K562 (cell line): ENCODE measurements around the gene SLC27A4. TPM values are rescaled to one million over a fixed set of nuclear protein-coding genes. Genes with fewer than 3 reads are reported as not detected.

Source experiments
- ATAC-seq: fragments of 200-7000 bp; cut with Tn5 transposase; 3 replicates; pipeline ENCODE4 v1.9.1; 2020; ENCODE audit warnings: moderate library complexity
- BruUV-seq: library from RNA; stranded (reverse); fragments of 400-500 nt; replicated peaks from 2 replicates; lab custom pipeline; 2021; lab: Mats Ljungman, UMichigan
- CTCF ChIA-PET: fragments of 300-600 bp; formaldehyde crosslinking; extraction: SDS; loops from one replicate; lab custom pipeline; 2021; ENCODE audit warnings: low intra/inter-chr PET ratio; lab: Yijun Ruan, JAX
- POLR2A ChIA-PET: fragments of 300-600, 350-650 bp; sonication (Branson Sonifier 250); formaldehyde crosslinking; extraction: SDS; loops from one replicate; lab custom pipeline; 2021; ENCODE audit warnings: antibody characterized with exemption, inconsistent platforms; lab: Yijun Ruan, JAX
- DNase-seq, 4 experiments: peaks; one replicate each; pipeline versions ENCODE4 v3.0.0 to v3.0.0-alpha.2; 2011 to 2018; ENCODE audit warnings: low spot score in 3 of 4, mixed read lengths in 3 of 4; ENCODE audit errors: extremely low read depth in 1 of 4
- FAIRE-seq: peaks from 2 replicates; lab custom pipeline; 2011; peaks lifted over from hg19 to GRCh38; lab: Jason Lieb, UNC
- H2AFZ ChIP-seq: 2 replicates; pipeline ENCODE4 v1.6.0; 2011; ENCODE audit warnings: low read depth, low read length, control low read depth, inconsistent platforms
- H3K27ac ChIP-seq: fragments of 200-600 bp; 3 replicates; pipeline ENCODE4 v1.8.0; 2011; ENCODE audit warnings: low read depth, mild to moderate bottlenecking, control low read depth, inconsistent platforms, low read length, moderate library complexity, mixed read lengths; ENCODE audit errors: extremely low read depth
- H3K27me3 ChIP-seq, 2 experiments: fragments of 300-600 bp in 1 of 2; 2 replicates in 1 of 2; 3 replicates in 1 of 2; pipeline versions ENCODE4 v1.6.0 to v1.8.0; 2011; ENCODE audit warnings: inconsistent platforms in 2 of 2, low read length in 2 of 2, mild to moderate bottlenecking in 1 of 2, mixed read lengths in 1 of 2, moderate library complexity in 1 of 2; ENCODE audit not compliant: control insufficient read depth in 2 of 2, insufficient read depth in 2 of 2
- H3K36me3 ChIP-seq: fragments of 300-600 bp; 3 replicates; pipeline ENCODE4 v1.8.0; 2011; ENCODE audit warnings: mild to moderate bottlenecking, low read length, inconsistent platforms; ENCODE audit not compliant: control insufficient read depth, insufficient read depth
- H3K4me1 ChIP-seq, 2 experiments: fragments of 200-600 bp in 1 of 2; replicated peaks in 1 of 2; 2 replicates in 1 of 2; 3 replicates in 1 of 2; pipeline versions ENCODE4 v1.5.1 to v1.8.0; 2011; ENCODE audit warnings: inconsistent platforms in 2 of 2, low read length in 2 of 2, mild to moderate bottlenecking in 1 of 2, mixed read lengths in 1 of 2, moderate library complexity in 1 of 2; ENCODE audit not compliant: control insufficient read depth in 2 of 2, insufficient read depth in 2 of 2
- H3K4me2 ChIP-seq: 2 replicates; pipeline ENCODE4 v1.6.1; 2011; ENCODE audit warnings: low read length, control low read depth, inconsistent platforms, mixed read lengths; ENCODE audit not compliant: insufficient read depth
- H3K4me3 ChIP-seq: fragments of 200-600 bp; sonication (generic), shearing (Covaris generic); 2 replicates; pipeline ENCODE4 v1.5.1; 2016; ENCODE audit warnings: control low read depth, inconsistent platforms
- H3K79me2 ChIP-seq: fragments of 200-600 bp; 3 replicates; pipeline ENCODE4 v1.8.0; 2011; ENCODE audit warnings: low read length, inconsistent platforms; ENCODE audit not compliant: control insufficient read depth, insufficient read depth
- H3K9ac ChIP-seq, 2 experiments: 2 replicates each; pipeline versions ENCODE4 v1.6.0 to v1.6.1; 2011; ENCODE audit warnings: low read depth in 2 of 2, low read length in 2 of 2, control low read depth in 1 of 2, inconsistent platforms in 1 of 2, mild to moderate bottlenecking in 1 of 2, mixed read lengths in 1 of 2; ENCODE audit not compliant: insufficient read depth in 1 of 2
- H3K9me1 ChIP-seq: one replicate; pipeline ENCODE4 v1.6.0; 2011; ENCODE audit warnings: inconsistent platforms, mild to moderate bottlenecking, low read length, moderate library complexity; ENCODE audit not compliant: control insufficient read depth, insufficient read depth
- H3K9me3 ChIP-seq: replicated peaks from 2 replicates; pipeline ENCODE4 v1.5.1; 2011; ENCODE audit warnings: low read depth, low read length, inconsistent platforms; ENCODE audit not compliant: control insufficient read depth, insufficient read depth
- H4K20me1 ChIP-seq: replicated peaks from 2 replicates; pipeline ENCODE4 v1.6.1; 2011; ENCODE audit warnings: low read length, inconsistent platforms, mixed read lengths; ENCODE audit not compliant: control insufficient read depth, insufficient read depth
- EGR1 ChIP-seq: fragments of 450-650 bp; conservative IDR thresholded peaks from 2 replicates; pipeline ENCODE4 v1.6.1; 2017; ENCODE audit warnings: mild to moderate bottlenecking
- WGBS: fragments of 100-300 bp; shearing (Covaris generic); methylation state at CpG from one replicate; pipeline ENCODE4 v1.1.6; 2016; ENCODE audit warnings: low coverage, mixed read lengths; ENCODE audit not compliant: insufficient coverage; ENCODE audit errors: missing lambda C conversion rate; 5-methylcytosine and 5-hydroxymethylcytosine counted together
- in situ Hi-C: fragments of 300-500 bp; cut with MboI; formaldehyde crosslinking; loops from 4 replicates; pipeline ENCODE4 v1.15.0; 2018; ENCODE audit warnings: inconsistent platforms, mixed read lengths
- intact Hi-C: fragments of 100-400 bp; cut with micrococcal nuclease; formaldehyde crosslinking; loops from 2 replicates; pipeline ENCODE4 v1.14.2; 2022
- polyA plus RNA-seq, 8 experiments: library from polyadenylated mRNA; depleted of rRNA in 4 of 8; stranded (reverse) in 5 of 8; unstranded in 3 of 8; fragments of >200 nt; fragmentation: Nextera tagmentation in 2 of 8; fragmentation: Illumina TruSeq in 1 of 8; extraction: Ambion mirVana in 2 of 8; extraction: Trizol in 1 of 8; gene quantifications; 2 replicates each; pipeline versions ENCODE4 v1.2.1 to v1.2.3, GENCODE V29; 2011 to 2014; ENCODE audit warnings: inconsistent platforms in 1 of 8, missing spikeins in 1 of 8
- total RNA-seq, 7 experiments: library from RNA; depleted of rRNA in 6 of 7; stranded (reverse); fragments of >200 nt in 6 of 7; fragmentation: Illumina TruSeq in 2 of 7; extraction: Trizol in 2 of 7; gene quantifications; 2 replicates each; pipeline versions ENCODE4 v1.2.1 to v1.2.3, GENCODE V29; 2011 to 2021; ENCODE audit warnings: low replicate concordance in 1 of 7
- TF ChIP-seq, protein P1 (sequence below): fragments of 250-450 bp; sonication (Bioruptor Pico); IDR thresholded peaks from 2 replicates; pipeline ENCODE4 v1.8.0; 2022; ENCODE audit warnings: moderate library complexity, mild to moderate bottlenecking, inconsistent platforms

SLC27A4 gene
- total and polyA plus RNA-seq, 9 of the 15 experiments (the other 6 are each of a cell fraction or from before 2014, with no cell fraction given) = 0.25 to 35.7 (median 14.0) TPM

DNA sequence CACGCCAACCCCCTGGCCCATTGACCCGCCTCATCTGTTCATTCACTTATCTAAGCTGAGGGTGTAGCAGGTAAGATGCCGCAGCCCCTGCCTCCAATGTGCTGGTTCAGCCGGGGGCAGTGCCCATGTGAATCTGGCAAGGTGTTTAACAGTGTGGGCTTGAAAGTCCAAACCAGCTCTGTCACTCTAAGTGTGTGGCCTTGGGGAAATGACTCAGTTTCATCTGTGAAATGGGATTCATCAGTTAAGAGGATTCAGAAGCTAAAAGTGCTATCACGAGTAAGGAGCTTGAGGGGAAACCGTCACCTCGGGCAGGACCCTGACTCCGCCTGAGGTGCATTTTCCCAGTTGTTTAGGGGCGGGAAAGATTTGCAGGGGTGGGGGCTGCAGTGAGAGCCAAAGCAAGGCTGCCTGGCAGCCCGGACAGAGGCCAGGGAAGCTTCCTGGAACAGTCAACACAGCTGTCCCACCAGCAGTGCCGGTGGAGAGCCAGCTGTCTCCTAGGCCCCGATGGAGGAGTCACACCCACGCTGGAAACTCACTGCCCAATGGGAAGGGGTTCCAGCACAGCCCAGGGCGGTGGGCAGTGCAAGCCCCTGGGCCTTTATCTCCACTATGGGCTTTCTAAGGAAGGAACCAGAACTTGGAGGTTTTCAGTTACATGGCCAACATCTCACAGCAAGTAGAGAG lies 21.1 kb downstream of the SLC27A4 start:
- 0 out of 2 replicates have a peak, but pooled peaks have one; percentile 19 for TF ChIP-seq EGR1
- TF ChIP-seq, protein P1, sequence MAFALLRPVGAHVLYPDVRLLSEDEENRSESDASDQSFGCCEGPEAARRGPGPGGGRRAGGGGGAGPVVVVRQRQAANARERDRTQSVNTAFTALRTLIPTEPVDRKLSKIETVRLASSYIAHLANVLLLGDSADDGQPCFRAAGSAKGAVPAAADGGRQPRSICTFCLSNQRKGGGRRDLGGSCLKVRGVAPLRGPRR (CRISPR knock-in tag) = no peak
- ChIA-PET CTCF (interaction anchor here (0.7 to 4.6 kb wide), 5 partner anchors 49 to 249 kb away, joined by 3 to 37 read pairs (median 5); no protein-coding TSS in a partner anchor), POLR2A (interaction anchor here (0.5 to 2.8 kb wide), 6 partner anchors 9 to 84 kb away, joined by 3 to 11 read pairs (median 3); partner anchors contain the start of gene URM1)
- DNase-seq (no peak), ATAC-seq (no peak), FAIRE-seq (no peak)
- Histone ChIP-seq H3K36me3 (peaks cover 8% of the 10 kb centered on the region; the same call in 1 of the 3 replicates), H3K27ac (no peak overlapping the region), H3K4me1 (peaks cover 15 to 48% of the 10 kb centered on the region in 2 experiments; a peak in 4 of 5 replicates), H2AFZ (peak overlapping the region; percentile 84), H3K79me2 (no peaks in the 10 kb centered on the region), H3K9ac (peak overlapping the region in 1 of 2 experiments; percentile 59; a peak in 3 of 4 replicates), H3K4me3 (no peak overlapping the region), H3K4me2 (peak overlapping the region; percentile 61), H4K20me1 (no peaks in the 10 kb centered on the region), H3K9me3 (no peaks in the 10 kb centered on the region), H3K9me1 (no peaks in the 10 kb centered on the region), H3K27me3 (no peaks in the 10 kb centered on the region)
- BruUV-seq = no TSS peak
- intact Hi-C loops (loop anchor here (10.0 kb wide), 1 partner anchor 193 kb away; the partner anchor contains the start of gene SPTAN1), in situ Hi-C loops (loop anchor here (25.0 kb wide), 1 partner anchor 599 kb away; no protein-coding TSS in a partner anchor)
- WGBS = 47% methylated on average over 13 of the region's 14 CpGs
